Fibroblast of mammary gland (primary cell): ENCODE results near the gene IFT57.
A peak's percentile ranks its signal among the peaks of the same experiment; 100 is the strongest.

Experiments
- DNase-seq: peaks from one replicate; pipeline ENCODE4 v3.0.0-alpha.2; 2010; ENCODE audit warnings: low read depth
- H3K4me3 ChIP-seq: 2 replicates; pipeline ENCODE4 v1.5.1; 2011; ENCODE audit warnings: low read depth, mild to moderate bottlenecking, low read length, moderate library complexity; ENCODE audit not compliant: control insufficient read depth
- CTCF ChIP-seq: conservative IDR thresholded peaks from 2 replicates; pipeline ENCODE4 v1.5.1; 2011; ENCODE audit warnings: low read depth, low read length, inconsistent platforms; ENCODE audit not compliant: control insufficient read depth, insufficient read depth

IFT57 gene

DNA sequence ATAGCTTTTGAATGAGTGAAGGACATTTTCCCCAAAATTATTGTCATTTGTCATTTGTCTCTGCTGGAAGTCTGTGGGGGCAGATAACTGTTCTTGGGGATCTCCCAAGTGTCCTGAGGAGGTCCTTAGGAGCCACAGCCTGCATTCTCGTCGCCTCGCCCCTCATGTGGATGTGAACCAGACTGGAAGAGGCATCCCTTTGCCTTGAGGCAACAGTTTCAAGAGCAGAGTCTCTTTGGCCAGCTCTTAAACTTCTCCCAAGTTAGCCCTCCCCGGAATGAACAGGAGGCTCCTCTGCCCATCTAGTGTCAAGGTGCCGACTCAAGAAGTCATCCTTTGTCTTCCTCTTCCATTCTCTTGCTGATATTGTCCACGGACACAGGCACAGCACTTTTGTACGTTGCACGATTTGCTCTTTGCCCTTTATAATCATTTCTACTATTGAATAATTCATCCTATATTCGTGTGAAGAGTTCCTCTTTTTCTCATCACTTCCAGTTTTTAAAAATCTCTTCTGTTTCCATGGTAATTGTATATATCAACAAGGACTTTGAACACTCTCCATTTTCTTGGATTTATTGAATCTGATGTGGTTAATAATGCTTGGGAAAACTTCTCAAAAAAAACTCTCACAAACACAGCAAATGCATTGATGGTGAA, 90.6 kb downstream of the IFT57 start:
- no peak overlapping the region for H3K4me3 ChIP-seq
- no peak for TF ChIP-seq CTCF
- DNase-seq, result no peak

- peak; percentile 94 for DNase-seq
- no peak overlapping the region for H3K4me3 ChIP-seq
Observed at GRCh38 chr3:108130701-108131474, 91.3 kb downstream of the IFT57 start.

DNA sequence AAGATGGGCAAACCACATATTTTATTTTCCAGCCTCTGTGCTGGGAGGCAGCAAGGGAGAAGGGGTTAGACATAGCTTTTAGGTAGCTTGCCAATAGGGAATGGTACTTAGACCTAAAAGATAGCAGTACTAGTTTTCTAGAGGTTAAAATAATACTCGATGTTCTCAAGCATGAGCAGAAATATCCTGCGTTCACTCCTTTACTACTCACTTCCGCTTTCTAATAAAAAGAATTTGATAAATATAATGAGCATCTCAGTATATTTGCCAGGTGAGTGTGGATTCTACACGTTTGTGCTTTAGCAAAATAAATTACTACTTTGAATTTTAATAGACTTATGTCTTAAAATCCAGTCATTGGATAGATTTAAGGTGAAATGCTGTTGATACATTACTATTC, 92.0 kb downstream of the IFT57 start:
- TF ChIP-seq CTCF, result no peak
- no peak overlapping the region for H3K4me3 ChIP-seq
- no peak for DNase-seq

More at GRCh38 chr3:108130701-108131474, 91.3 kb downstream of the IFT57 start:
- no peak for TF ChIP-seq CTCF

- no peak for TF ChIP-seq CTCF
- no peak overlapping the region for H3K4me3 ChIP-seq
- DNase-seq, result no peak
Observed at GRCh38 chr3:108127301-108127988, 94.8 kb downstream of the IFT57 start.

DNA sequence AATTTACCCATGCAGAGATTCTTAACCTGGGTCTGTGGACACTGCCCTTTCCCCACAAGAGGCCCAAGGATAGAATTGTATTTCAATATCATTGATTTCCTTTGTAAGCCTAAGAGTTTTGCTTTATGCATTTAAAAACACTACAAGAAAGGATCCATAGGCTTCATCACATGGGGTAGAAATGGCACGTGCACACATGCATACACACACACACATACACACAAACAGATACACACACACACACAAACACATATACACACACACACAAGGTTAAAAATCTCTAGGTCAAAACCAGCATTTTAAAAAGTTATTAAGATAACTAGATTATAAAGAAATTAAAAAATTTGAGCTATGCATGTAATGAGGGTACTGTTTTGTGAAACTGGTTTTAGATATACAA, 95.9 kb downstream of the IFT57 start:
- no peak overlapping the region for H3K4me3 ChIP-seq
- no peak for DNase-seq
- no peak for TF ChIP-seq CTCF

- no peak for TF ChIP-seq CTCF
- H3K4me3 ChIP-seq, result no peak overlapping the region
- DNase-seq, result no peak
Observed at GRCh38 chr3:108125550-108126071, 96.6 kb downstream of the IFT57 start.
